ENCODE measurements around the gene DENND2D. TPM values are rescaled to one million over a fixed set of nuclear protein-coding genes. Genes with fewer than 3 reads are reported as not detected.

DENND2D gene
- total RNA-seq, 2 experiments from 2014 or later: 60.7 to 62.0 TPM

DNA sequence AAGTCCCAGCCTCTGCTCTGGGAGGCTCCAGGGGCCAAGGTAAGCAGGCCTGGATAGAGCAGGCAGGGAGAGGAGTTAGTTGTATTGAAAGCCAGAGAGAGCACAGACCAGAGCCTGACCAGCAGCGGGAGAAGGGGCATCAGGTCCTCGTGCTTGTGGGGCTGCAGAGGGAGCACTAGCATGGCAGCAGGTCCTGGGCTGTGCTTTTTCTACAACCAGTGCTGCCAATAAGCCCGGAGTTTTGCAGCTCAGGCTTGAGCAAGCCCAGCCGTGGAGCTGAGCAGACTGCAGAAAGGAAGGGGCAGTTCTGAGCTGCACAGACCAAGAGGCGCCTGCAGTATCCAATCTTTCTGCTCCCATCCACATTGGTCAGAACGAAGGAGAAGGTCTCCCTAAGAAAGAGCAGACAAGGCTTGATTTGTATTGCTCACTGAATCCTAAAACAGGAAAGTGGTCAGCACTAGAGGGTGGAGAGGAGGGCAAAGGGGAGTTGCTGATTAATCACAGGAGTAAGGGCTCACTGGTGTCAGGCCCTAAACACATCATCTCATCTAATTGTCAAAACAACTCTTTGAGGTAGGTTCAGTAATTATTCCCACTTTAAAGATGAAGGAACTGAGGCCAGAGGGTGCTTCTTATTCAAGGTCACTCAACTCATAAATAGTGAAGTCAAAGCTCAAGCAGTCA is 2.7 kb downstream of the DENND2D start:
- peaks cover 88% of the 10 kb centered on the region for H3K4me1 Mint-ChIP-seq (ENCODE audit: low read depth)
- H3K27me3 Mint-ChIP-seq: no peaks in the 10 kb centered on the region
- intact Hi-C loops (cut with DNase I, micrococcal nuclease): loop anchor here in 1 of 2 experiments (5.0 kb wide), 3 partner anchors 35 to 560 kb away; partner anchors contain the start of genes CEPT1, DDX20 and DRAM2
- CTCF ChIA-PET: interaction anchor here (1.2 to 8.1 kb wide), 5 partner anchors 10 to 203 kb away, joined by 3 to 135 read pairs (median 4); no protein-coding TSS in a partner anchor
- peaks cover 86% of the 10 kb centered on the region for H3K4me1 ChIP-seq (ENCODE audit: insufficient read depth, low read length)
- ATAC-seq (ENCODE audit: poor library complexity) (no peak), DNase-seq (peak in 13 of 14 experiments; percentile 49 to 91 (median 73))
- TF ChIP-seq CTCF (IDR thresholded peaks at IDR 0.05): no peak
- peak overlapping the region; percentile 79 for H3K4me3 ChIP-seq (ENCODE audit: low read length)
- H3K4me3 Mint-ChIP-seq: peak overlapping the region; percentile 99
- H3K9me3 ChIP-seq (ENCODE audit: control insufficient read depth in 1 of 2, insufficient read depth in 1 of 2, low read length in 2 of 2): no peaks in the 10 kb centered on the region
- H3K9me3 Mint-ChIP-seq: no peaks in the 10 kb centered on the region
- H3K36me3 Mint-ChIP-seq (ENCODE audit: low read depth): peaks cover 90% of the 10 kb centered on the region
- H3K27ac ChIP-seq (ENCODE audit: low read depth in 1 of 2, low read length in 2 of 2): peak overlapping the region; percentile 70 to 97
- H3K27ac Mint-ChIP-seq: peak overlapping the region; percentile 90
- POLR2A ChIA-PET: interaction anchor here (0.6 to 15.0 kb wide), 6 partner anchors 13 to 243 kb away, joined by 3 to 756 read pairs (median 8); partner anchors contain the start of gene CHI3L2
- no peaks in the 10 kb centered on the region for H3K27me3 ChIP-seq (ENCODE audit: control insufficient read depth in 1 of 2, insufficient read depth in 2 of 2, low read length in 2 of 2)
- H3K36me3 ChIP-seq (ENCODE audit: insufficient read depth, low read length): peaks cover 65% of the 10 kb centered on the region

DNA sequence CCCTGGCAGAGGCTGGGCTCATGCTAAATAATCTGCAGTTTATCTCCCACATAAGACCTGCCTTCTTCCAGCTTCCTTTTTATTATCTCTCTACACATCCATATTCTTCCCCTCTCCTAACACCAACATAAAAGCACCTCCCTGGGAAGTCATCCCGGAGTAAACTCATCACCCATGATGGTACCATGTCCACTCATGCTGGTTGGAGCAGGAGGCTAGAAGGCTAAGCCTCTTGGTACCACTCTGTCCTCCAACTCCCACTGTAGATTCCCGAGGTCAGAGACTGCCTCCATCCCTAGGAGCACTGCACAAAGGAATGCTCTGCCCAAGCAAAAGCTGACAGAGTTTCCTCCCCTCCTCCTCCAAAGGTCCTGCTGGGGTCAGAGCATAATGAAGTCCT is 4.2 kb downstream of the DENND2D start:
- peak overlapping the region; percentile 49 to 97 for H3K27ac ChIP-seq (ENCODE audit: low read depth in 1 of 2, low read length in 2 of 2)
- no peaks in the 10 kb centered on the region for H3K27me3 ChIP-seq (ENCODE audit: control insufficient read depth in 1 of 2, insufficient read depth in 2 of 2, low read length in 2 of 2)
- intact Hi-C loops (cut with DNase I, micrococcal nuclease): loop anchor here in 1 of 2 experiments (5.0 kb wide), 3 partner anchors 36 to 561 kb away; partner anchors contain the start of genes CEPT1, DDX20 and DRAM2
- Mint-ChIP-seq H3K9me3 (no peaks in the 10 kb centered on the region), H3K4me1 (ENCODE audit: low read depth) (peaks cover 88% of the 10 kb centered on the region), H3K27ac (peak overlapping the region; percentile 90), H3K27me3 (no peaks in the 10 kb centered on the region), H3K4me3 (peak overlapping the region; percentile 99), H3K36me3 (ENCODE audit: low read depth) (peaks cover 96% of the 10 kb centered on the region)
- no peak for DNase-seq
- peaks cover 80% of the 10 kb centered on the region for H3K36me3 ChIP-seq (ENCODE audit: insufficient read depth, low read length)
- CTCF ChIA-PET: interaction anchor here (1.5 to 8.1 kb wide), 2 partner anchors 10 to 22 kb away, joined by 4 to 135 read pairs; no protein-coding TSS in a partner anchor
- H3K4me1 ChIP-seq (ENCODE audit: insufficient read depth, low read length): peaks cover 86% of the 10 kb centered on the region
- POLR2A ChIA-PET: interaction anchor here (0.7 to 15.0 kb wide), 4 partner anchors 8 to 26 kb away, joined by 3 to 756 read pairs (median 54); partner anchors contain the start of gene CHI3L2
- TF ChIP-seq CTCF (IDR thresholded peaks at IDR 0.05): no peak
- H3K4me3 ChIP-seq (ENCODE audit: low read length): peak overlapping the region; percentile 79
- no peaks in the 10 kb centered on the region for H3K9me3 ChIP-seq (ENCODE audit: control insufficient read depth in 1 of 2, insufficient read depth in 1 of 2, low read length in 2 of 2)
- ATAC-seq (ENCODE audit: poor library complexity): no peak

GRCh38 chr1:111195002-111195684 is 5.3 kb downstream of the DENND2D start:
- DNase-seq: no peak
- H3K36me3 ChIP-seq (ENCODE audit: insufficient read depth, low read length): peaks cover 91% of the 10 kb centered on the region
- peaks cover 90% of the 10 kb centered on the region for H3K4me1 ChIP-seq (ENCODE audit: insufficient read depth, low read length)
- Mint-ChIP-seq H3K9me3 (no peaks in the 10 kb centered on the region), H3K36me3 (ENCODE audit: low read depth) (peaks cover 100% of the 10 kb centered on the region), H3K27me3 (no peaks in the 10 kb centered on the region), H3K27ac (peak overlapping the region; percentile 90), H3K4me1 (ENCODE audit: low read depth) (peaks cover 88% of the 10 kb centered on the region), H3K4me3 (peak overlapping the region; percentile 99)
- TF ChIP-seq CTCF (IDR thresholded peaks at IDR 0.05): no peak
- no peak for ATAC-seq (ENCODE audit: poor library complexity)
- POLR2A ChIA-PET: interaction anchor here (1.2 to 15.0 kb wide), 3 partner anchors 9 to 27 kb away, joined by 3 to 756 read pairs (median 106); partner anchors contain the start of gene CHI3L2
- CTCF ChIA-PET: interaction anchor here (1.3 to 8.1 kb wide), 3 partner anchors 11 to 23 kb away, joined by 4 to 135 read pairs (median 4); no protein-coding TSS in a partner anchor
- intact Hi-C loops (cut with DNase I, micrococcal nuclease): loop anchor here in 1 of 2 experiments (5.0 kb wide), 3 partner anchors 37 to 562 kb away; partner anchors contain the start of genes CEPT1, DDX20 and DRAM2
- H3K27ac ChIP-seq (ENCODE audit: low read depth in 1 of 2, low read length in 2 of 2): peak overlapping the region; percentile 49 to 97
- no peaks in the 10 kb centered on the region for H3K27me3 ChIP-seq (ENCODE audit: control insufficient read depth in 1 of 2, insufficient read depth in 2 of 2, low read length in 2 of 2)
- peak overlapping the region; percentile 79 for H3K4me3 ChIP-seq (ENCODE audit: low read length)
- no peaks in the 10 kb centered on the region for H3K9me3 ChIP-seq (ENCODE audit: control insufficient read depth in 1 of 2, insufficient read depth in 1 of 2, low read length in 2 of 2)
